NCI-H2081 treated with DMSO at 0.1 percent for 48 hours (cell line): Measurements from ENCODE around the gene HNRNPDL.
"Not testable (repeated sequence)": the region's sequence is repeated elsewhere in the genome, so short reads cannot be mapped to it uniquely, and the experiment has no call there.

Source experiments
- DNase-seq: peaks from one replicate; lab custom pipeline; 2025; lab: John Stamatoyannopoulos, UW

Gene HNRNPDL

GRCh38 chr4:82430193-82430963 is at the start of gene HNRNPDL, which contains the start of gene ENOPH1:
TSS of gene HNRNPDL (minus strand) at chr4:82430462. CDS start at chr4:82429690, 772 bp downstream.
TSS of gene ENOPH1 (plus strand) at chr4:82430590. CDS start at chr4:82430830, 240 bp downstream.
- peak; percentile 67 for DNase-seq

GRCh38 chr4:82479562-82479961 is 49.3 kb upstream of the HNRNPDL start:
- no peak for DNase-seq

- not testable (repeated sequence) for DNase-seq
Measured at GRCh38 chr4:82477469-82477868, 47.2 kb upstream of the HNRNPDL start.

GRCh38 chr4:82475931-82476330 is 45.7 kb upstream of the HNRNPDL start:
- DNase-seq: not testable (repeated sequence)

- no peak for DNase-seq
Measured at GRCh38 chr4:82473621-82474164, 43.4 kb upstream of the HNRNPDL start.

- DNase-seq: not testable (repeated sequence)
Measured at GRCh38 chr4:82473080-82473479, 42.8 kb upstream of the HNRNPDL start.

GRCh38 chr4:82469791-82470345 is 39.6 kb upstream of the HNRNPDL start:
- no peak for DNase-seq

GRCh38 chr4:82467471-82467870 is 37.2 kb upstream of the HNRNPDL start:
- no peak for DNase-seq

GRCh38 chr4:82463221-82463620 is 33.0 kb upstream of the HNRNPDL start:
- DNase-seq: no peak

GRCh38 chr4:82462415-82462831 is 32.2 kb upstream of the HNRNPDL start:
- peak; percentile 15 for DNase-seq

- DNase-seq: no peak
Measured at GRCh38 chr4:82461710-82462109, 31.4 kb upstream of the HNRNPDL start.

- DNase-seq: no peak
Measured at GRCh38 chr4:82458729-82459128, 28.5 kb upstream of the HNRNPDL start.

GRCh38 chr4:82457266-82457665 is 27.0 kb upstream of the HNRNPDL start:
- no peak for DNase-seq

- DNase-seq: no peak
Measured at GRCh38 chr4:82452026-82452425, 21.8 kb upstream of the HNRNPDL start.

GRCh38 chr4:82450966-82451755 is 20.9 kb upstream of the HNRNPDL start:
- no peak for DNase-seq

- DNase-seq: no peak
Measured at GRCh38 chr4:82447886-82448285, 17.6 kb upstream of the HNRNPDL start.

- no peak for DNase-seq
Measured at GRCh38 chr4:82439088-82439487, 8.8 kb upstream of the HNRNPDL start.

GRCh38 chr4:82437285-82438005 is 7.2 kb upstream of the HNRNPDL start:
- no peak for DNase-seq

GRCh38 chr4:82436780-82437179 is 6.5 kb upstream of the HNRNPDL start:
- DNase-seq: no peak

- no peak for DNase-seq
Measured at GRCh38 chr4:82436130-82436529, 5.9 kb upstream of the HNRNPDL start.

- no peak for DNase-seq
Measured at GRCh38 chr4:82434949-82435348, 4.7 kb upstream of the HNRNPDL start.

- no peak for DNase-seq
Measured at GRCh38 chr4:82433791-82434190, 3.5 kb upstream of the HNRNPDL start.
